Gastroesophageal sphincter (tissue), 3 donors: ENCODE results near the gene SCAI.

Source experiments
- POLR2A ChIP-seq, 2 donors: fragments of 450-650 bp; IDR thresholded peaks; one replicate each; pipeline ENCODE4 v1.6.1; 2017; ENCODE audit warnings: antibody characterized with exemption in 2 of 2, mild to moderate bottlenecking in 2 of 2, moderate library complexity in 1 of 2
- POLR2AphosphoS5 ChIP-seq: sonication (generic); formaldehyde crosslinking; IDR thresholded peaks from one replicate; pipeline ENCODE4 v1.6.1; 2017; ENCODE audit warnings: antibody characterized with exemption
- TF ChIP-seq, protein P1 (sequence below), 4 experiments: fragments of 200-600 bp in 2 of 4; fragments of 450-650 bp in 2 of 4; sonication (generic) in 1 of 4; IDR thresholded peaks; one replicate each; pipeline ENCODE4 v1.5.1; 2017 to 2019; ENCODE audit warnings: antibody characterized with exemption in 4 of 4, mild to moderate bottlenecking in 2 of 4, moderate library complexity in 2 of 4

DNA sequence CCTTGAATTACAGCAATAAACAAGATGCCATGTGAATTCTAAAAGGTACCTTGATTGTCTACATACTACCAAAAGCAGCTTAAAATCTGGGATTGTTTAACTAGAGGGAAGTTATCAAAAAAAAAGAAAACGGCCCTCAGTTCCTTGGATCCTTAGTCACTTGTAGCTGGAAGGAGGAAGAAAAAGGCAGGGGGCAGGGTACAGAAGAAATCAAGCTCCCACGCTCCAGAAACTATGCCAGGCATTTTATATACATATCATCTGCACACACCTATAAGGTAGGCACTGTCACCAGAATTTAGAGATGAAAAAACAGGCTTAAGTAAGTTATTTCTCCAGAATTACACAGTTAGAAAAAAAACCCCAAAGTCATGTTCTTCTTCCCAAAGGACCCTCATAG lies 63.4 kb downstream of the SCAI start:
- TF ChIP-seq, protein P1, sequence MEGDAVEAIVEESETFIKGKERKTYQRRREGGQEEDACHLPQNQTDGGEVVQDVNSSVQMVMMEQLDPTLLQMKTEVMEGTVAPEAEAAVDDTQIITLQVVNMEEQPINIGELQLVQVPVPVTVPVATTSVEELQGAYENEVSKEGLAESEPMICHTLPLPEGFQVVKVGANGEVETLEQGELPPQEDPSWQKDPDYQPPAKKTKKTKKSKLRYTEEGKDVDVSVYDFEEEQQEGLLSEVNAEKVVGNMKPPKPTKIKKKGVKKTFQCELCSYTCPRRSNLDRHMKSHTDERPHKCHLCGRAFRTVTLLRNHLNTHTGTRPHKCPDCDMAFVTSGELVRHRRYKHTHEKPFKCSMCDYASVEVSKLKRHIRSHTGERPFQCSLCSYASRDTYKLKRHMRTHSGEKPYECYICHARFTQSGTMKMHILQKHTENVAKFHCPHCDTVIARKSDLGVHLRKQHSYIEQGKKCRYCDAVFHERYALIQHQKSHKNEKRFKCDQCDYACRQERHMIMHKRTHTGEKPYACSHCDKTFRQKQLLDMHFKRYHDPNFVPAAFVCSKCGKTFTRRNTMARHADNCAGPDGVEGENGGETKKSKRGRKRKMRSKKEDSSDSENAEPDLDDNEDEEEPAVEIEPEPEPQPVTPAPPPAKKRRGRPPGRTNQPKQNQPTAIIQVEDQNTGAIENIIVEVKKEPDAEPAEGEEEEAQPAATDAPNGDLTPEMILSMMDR (IDR thresholded peaks at IDR 0.05): no peak
- TF ChIP-seq POLR2A (IDR thresholded peaks at IDR 0.05) (no peak), POLR2AphosphoS5 (no peak)
